Measurements from ENCODE around the gene RAB11FIP4. TPM values are rescaled to one million over a fixed set of nuclear protein-coding genes. Genes with fewer than 3 reads are reported as not detected.

Gene RAB11FIP4
- total and polyA plus RNA-seq, 2 donors (not counting 3 experiments of a cell fraction or from before 2014, with no cell fraction given), result 0.08 to 0.38 TPM

- no peak overlapping the region for H2AFZ ChIP-seq (ENCODE audit: low read depth, low read length)
- TF ChIP-seq EZH2 (IDR thresholded peaks at IDR 0.05; ENCODE audit: borderline replicate concordance, low read depth, low read length, severe bottlenecking) (no peak), POLR2AphosphoS5 (IDR thresholded peaks at IDR 0.05; ENCODE audit: insufficient read depth, low read depth, low read length) (no peak), MYC (IDR thresholded peaks at IDR 0.05; ENCODE audit: low read depth, low read length) (no peak), JUN (IDR thresholded peaks at IDR 0.05; ENCODE audit: borderline replicate concordance, insufficient read depth, insufficient read length, low read depth) (no peak), CTCF (IDR thresholded peaks at IDR 0.05; ENCODE audit: extremely low read depth in 1 of 2, insufficient read depth in 1 of 2, low read depth in 1 of 2, low read length in 2 of 2) (no peak), FOS (IDR thresholded peaks at IDR 0.05; ENCODE audit: borderline replicate concordance, insufficient read depth, low read length) (no peak)
- TF ChIP-seq, protein P1, sequence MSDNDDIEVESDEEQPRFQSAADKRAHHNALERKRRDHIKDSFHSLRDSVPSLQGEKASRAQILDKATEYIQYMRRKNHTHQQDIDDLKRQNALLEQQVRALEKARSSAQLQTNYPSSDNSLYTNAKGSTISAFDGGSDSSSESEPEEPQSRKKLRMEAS (IDR thresholded peaks at IDR 0.05; ENCODE audit: insufficient read depth, insufficient read length), result no peak
- H3K27me3 ChIP-seq (ENCODE audit: control insufficient read depth in 2 of 2, insufficient read depth in 2 of 2, low read length in 2 of 2), result peaks cover 2 to 8% of the 10 kb centered on the region in 2 experiments
- no peak overlapping the region for H3K4me3 ChIP-seq (replicated peaks in 1 of 3; ENCODE audit: insufficient read depth in 1 of 3, low read depth in 1 of 3, low read length in 3 of 3)
- POLR2A ChIA-PET, result no interaction called here
- H3K27ac ChIP-seq (ENCODE audit: insufficient read depth, low read depth, low read length), result no peak overlapping the region
- no peak overlapping the region for H3K4me2 ChIP-seq (ENCODE audit: insufficient read depth, low read length)
- dilution Hi-C loops (cut with MboI; ENCODE audit: extremely low pct_ligation_motif_present, low sequenced_read_pairs) (no loop called here), intact Hi-C loops (cut with micrococcal nuclease) (no loop called here)
- no peaks in the 10 kb centered on the region for H4K20me1 ChIP-seq (replicated peaks; ENCODE audit: control insufficient read depth, extremely low read depth, insufficient read depth, low read length)
- CTCF ChIA-PET, result no interaction called here
- H3K9me1 ChIP-seq (replicated peaks; ENCODE audit: control insufficient read depth, extremely low read depth, insufficient read depth, low read length), result no peaks in the 10 kb centered on the region
- no peak for FAIRE-seq
- no peak overlapping the region for H3K9ac ChIP-seq (replicated peaks; ENCODE audit: extremely low read depth, insufficient read depth, low read length)
- no peaks in the 10 kb centered on the region for H3K36me3 ChIP-seq (ENCODE audit: control insufficient read depth in 2 of 2, extremely low read depth in 1 of 2, insufficient read depth in 2 of 2, low read length in 2 of 2)
- BruUV-seq (replicated peaks), result no TSS peak
- no peaks in the 10 kb centered on the region for H3K79me2 ChIP-seq (ENCODE audit: control insufficient read depth, insufficient read depth, low read length)
- no peak for DNase-seq (ENCODE audit: low read depth, low spot score)
- no peaks in the 10 kb centered on the region for H3K9me3 ChIP-seq (replicated peaks; ENCODE audit: control insufficient read depth, insufficient read depth, low read length)
- H3K4me1 ChIP-seq (ENCODE audit: control insufficient read depth, extremely low read depth, insufficient read depth, low read length), result no peaks in the 10 kb centered on the region
These were observed 61.2 kb downstream of the RAB11FIP4 start for GRCh38 chr17:31452561-31453110.
